Left ventricle myocardium inferior (tissue), 1 donor: ENCODE measurements around the gene PCID2. TPM values are rescaled to one million over a fixed set of nuclear protein-coding genes. Genes with fewer than 3 reads are reported as not detected.

Experiments used
- DNase-seq: peaks from one replicate; pipeline ENCODE4 v3.0.0-alpha.2; 2020
- H3K27ac ChIP-seq: fragments of 200-600 bp; replicated peaks from 2 replicates; pipeline ENCODE4 v1.8.0; 2021
- H3K27me3 ChIP-seq: fragments of 200-600 bp; 2 replicates; pipeline ENCODE4 v1.8.0; 2021; ENCODE audit warnings: low read depth
- H3K36me3 ChIP-seq: fragments of 200-600 bp; 2 replicates; pipeline ENCODE4 v1.8.0; 2021
- H3K4me1 ChIP-seq: fragments of 200-600 bp; 2 replicates; pipeline ENCODE4 v1.8.0; 2021
- H3K4me3 ChIP-seq: fragments of 200-600 bp; 2 replicates; pipeline ENCODE4 v1.8.0; 2021; ENCODE audit warnings: mild to moderate bottlenecking, moderate library complexity
- H3K9me3 ChIP-seq: fragments of 200-600 bp; replicated peaks from 2 replicates; pipeline ENCODE4 v1.8.0; 2021
- CTCF ChIP-seq: fragments of 200-600 bp; IDR thresholded peaks from 2 replicates; pipeline ENCODE4 v1.8.0; 2021; ENCODE audit warnings: antibody characterized with exemption, mild to moderate bottlenecking, borderline replicate concordance
- intact Hi-C: fragments of 100-400 bp; cut with micrococcal nuclease; formaldehyde crosslinking; loops from one replicate; pipeline ENCODE4 v1.11.0; 2022
- total RNA-seq: library from RNA; stranded (reverse); fragmentation: NEBNext Ultra II Directional; extraction: Animal tissue kit (Norgen Biotek cat#: 25700); gene quantifications from one replicate; pipeline ENCODE4 v1.2.1, GENCODE V29; 2021
- donor health status: DM: no; HTN: yes; CAD: no; lungs with severe emphysema.

PCID2 gene
- total RNA-seq, 1 donor from 2014 or later = 54.5 TPM

GRCh38 chr13:113239986-113240385 lies 31.5 kb upstream of the PCID2 start:
- no peaks in the 10 kb centered on the region for H3K9me3 ChIP-seq
- no peak for DNase-seq
- intact Hi-C loops = no loop called here
- TF ChIP-seq CTCF = no peak
- no peaks in the 10 kb centered on the region for H3K27me3 ChIP-seq
- H3K36me3 ChIP-seq = peaks cover 99% of the 10 kb centered on the region
- no peak overlapping the region for H3K4me3 ChIP-seq
- H3K27ac ChIP-seq = no peak overlapping the region
- no peaks in the 10 kb centered on the region for H3K4me1 ChIP-seq

GRCh38 chr13:113239357-113239756 lies 30.9 kb upstream of the PCID2 start:
- Histone ChIP-seq H3K9me3 (no peaks in the 10 kb centered on the region), H3K36me3 (peaks cover 99% of the 10 kb centered on the region), H3K27ac (no peak overlapping the region), H3K4me3 (no peak overlapping the region), H3K27me3 (no peaks in the 10 kb centered on the region), H3K4me1 (no peaks in the 10 kb centered on the region)
- no peak for TF ChIP-seq CTCF
- intact Hi-C loops = no loop called here
- no peak for DNase-seq

- H3K36me3 ChIP-seq = peaks cover 99% of the 10 kb centered on the region
- H3K4me3 ChIP-seq = no peak overlapping the region
- H3K27ac ChIP-seq = no peak overlapping the region
- H3K9me3 ChIP-seq = no peaks in the 10 kb centered on the region
- H3K27me3 ChIP-seq = no peaks in the 10 kb centered on the region
- intact Hi-C loops = no loop called here
- DNase-seq = no peak
- TF ChIP-seq CTCF = no peak
- H3K4me1 ChIP-seq = no peaks in the 10 kb centered on the region
These were observed 30.1 kb upstream of the PCID2 start for GRCh38 chr13:113238536-113238935.

- Histone ChIP-seq H3K27me3 (no peaks in the 10 kb centered on the region), H3K4me1 (peaks cover 5% of the 10 kb centered on the region), H3K4me3 (no peak overlapping the region), H3K36me3 (peaks cover 86% of the 10 kb centered on the region), H3K27ac (no peak overlapping the region), H3K9me3 (no peaks in the 10 kb centered on the region)
- no peak for TF ChIP-seq CTCF
- DNase-seq = no peak
- intact Hi-C loops = no loop called here
These were observed 24.6 kb upstream of the PCID2 start for GRCh38 chr13:113233101-113233500.

- DNase-seq = no peak
- peak overlapping the region; percentile 5 for H3K27ac ChIP-seq
- no peak for TF ChIP-seq CTCF
- no peak overlapping the region for H3K4me3 ChIP-seq
- intact Hi-C loops = no loop called here
- H3K9me3 ChIP-seq = no peaks in the 10 kb centered on the region
- peaks cover 86% of the 10 kb centered on the region for H3K36me3 ChIP-seq
- no peaks in the 10 kb centered on the region for H3K27me3 ChIP-seq
- H3K4me1 ChIP-seq = peaks cover 5% of the 10 kb centered on the region
These were observed 23.9 kb upstream of the PCID2 start for GRCh38 chr13:113232208-113233003.
